K562 (cell line): ENCODE results near the gene CAPN2.

Experiments
- CREB3 ChIP-seq: fragments of 450-650 bp; conservative IDR thresholded peaks from 2 replicates; pipeline ENCODE4 v1.6.1; 2016; ENCODE audit warnings: missing genetic modification characterization, low read depth, mild to moderate bottlenecking, missing compliant biosample characterization, moderate library complexity
- SREBF2 ChIP-seq: sonication (generic); formaldehyde crosslinking; IDR thresholded peaks from 2 replicates; pipeline ENCODE4 v1.4.0; 2020; ENCODE audit warnings: mild to moderate bottlenecking, missing genetic modification reagents

- no peak for TF ChIP-seq SREBF2 (CRISPR knock-in tag)
- no peak for TF ChIP-seq CREB3
These were observed 58.4 kb downstream of the CAPN2 start for GRCh38 chr1:223770621-223771315.
